ENCODE measurements around the gene SLC12A8. TPM values are rescaled to one million over a fixed set of nuclear protein-coding genes. Genes with fewer than 3 reads are reported as not detected.

The SLC12A8 gene
- total RNA-seq, 2 experiments from 2014 or later, result 0.36 to 0.38 TPM

- no peak for TF ChIP-seq CTCF (IDR thresholded peaks at IDR 0.05)
- no peak for DNase-seq
- Histone ChIP-seq H3K4me1 (ENCODE audit: insufficient read depth, low read length) (no peaks in the 10 kb centered on the region), H3K27me3 (ENCODE audit: control insufficient read depth in 1 of 2, insufficient read depth in 2 of 2, low read length in 2 of 2) (no peaks in the 10 kb centered on the region), H3K4me3 (ENCODE audit: low read length) (no peak overlapping the region), H3K9me3 (ENCODE audit: control insufficient read depth in 1 of 2, insufficient read depth in 1 of 2, low read length in 2 of 2) (no peaks in the 10 kb centered on the region), H3K36me3 (ENCODE audit: insufficient read depth, low read length) (no peaks in the 10 kb centered on the region), H3K27ac (ENCODE audit: low read depth in 1 of 2, low read length in 2 of 2) (no peak overlapping the region)
- POLR2A ChIA-PET, result no interaction called here
- Mint-ChIP-seq H3K4me3 (no peak overlapping the region), H3K27ac (no peak overlapping the region), H3K9me3 (no peaks in the 10 kb centered on the region), H3K27me3 (no peaks in the 10 kb centered on the region), H3K36me3 (ENCODE audit: low read depth) (no peaks in the 10 kb centered on the region), H3K4me1 (ENCODE audit: low read depth) (no peaks in the 10 kb centered on the region)
- ATAC-seq (ENCODE audit: poor library complexity), result no peak
- intact Hi-C loops (cut with DNase I, micrococcal nuclease), result no loop called here
- CTCF ChIA-PET, result no interaction called here
These were observed 20.1 kb downstream of the SLC12A8 start for GRCh38 chr3:125192190-125193035.

- POLR2A ChIA-PET, result no interaction called here
- Histone ChIP-seq H3K27ac (ENCODE audit: low read depth in 1 of 2, low read length in 2 of 2) (no peak overlapping the region), H3K9me3 (ENCODE audit: control insufficient read depth in 1 of 2, insufficient read depth in 1 of 2, low read length in 2 of 2) (no peaks in the 10 kb centered on the region), H3K4me1 (ENCODE audit: insufficient read depth, low read length) (no peaks in the 10 kb centered on the region), H3K36me3 (ENCODE audit: insufficient read depth, low read length) (no peaks in the 10 kb centered on the region), H3K4me3 (ENCODE audit: low read length) (no peak overlapping the region), H3K27me3 (ENCODE audit: control insufficient read depth in 1 of 2, insufficient read depth in 2 of 2, low read length in 2 of 2) (no peaks in the 10 kb centered on the region)
- H3K4me1 Mint-ChIP-seq (ENCODE audit: low read depth), result no peaks in the 10 kb centered on the region
- H3K27ac Mint-ChIP-seq, result no peak overlapping the region
- H3K36me3 Mint-ChIP-seq (ENCODE audit: low read depth), result no peaks in the 10 kb centered on the region
- H3K4me3 Mint-ChIP-seq, result no peak overlapping the region
- H3K9me3 Mint-ChIP-seq, result no peaks in the 10 kb centered on the region
- CTCF ChIA-PET, result no interaction called here
- no peak for ATAC-seq (ENCODE audit: poor library complexity)
- H3K27me3 Mint-ChIP-seq, result no peaks in the 10 kb centered on the region
- intact Hi-C loops (cut with DNase I, micrococcal nuclease), result no loop called here
- DNase-seq, result no peak
- no peak for TF ChIP-seq CTCF (IDR thresholded peaks at IDR 0.05)
These were observed 20.8 kb downstream of the SLC12A8 start for GRCh38 chr3:125191730-125192129.

- Histone ChIP-seq H3K27me3 (ENCODE audit: control insufficient read depth in 1 of 2, insufficient read depth in 2 of 2, low read length in 2 of 2) (no peaks in the 10 kb centered on the region), H3K4me1 (ENCODE audit: insufficient read depth, low read length) (no peaks in the 10 kb centered on the region), H3K36me3 (ENCODE audit: insufficient read depth, low read length) (no peaks in the 10 kb centered on the region), H3K27ac (ENCODE audit: low read depth in 1 of 2, low read length in 2 of 2) (no peak overlapping the region), H3K4me3 (ENCODE audit: low read length) (no peak overlapping the region), H3K9me3 (ENCODE audit: control insufficient read depth in 1 of 2, insufficient read depth in 1 of 2, low read length in 2 of 2) (no peaks in the 10 kb centered on the region)
- intact Hi-C loops (cut with DNase I, micrococcal nuclease), result no loop called here
- CTCF ChIA-PET, result no interaction called here
- Mint-ChIP-seq H3K4me1 (ENCODE audit: low read depth) (peaks cover 4% of the 10 kb centered on the region), H3K27me3 (no peaks in the 10 kb centered on the region), H3K9me3 (no peaks in the 10 kb centered on the region), H3K27ac (no peak overlapping the region), H3K36me3 (ENCODE audit: low read depth) (no peaks in the 10 kb centered on the region), H3K4me3 (no peak overlapping the region)
- POLR2A ChIA-PET, result no interaction called here
- no peak for ATAC-seq (ENCODE audit: poor library complexity)
- no peak for DNase-seq
- no peak for TF ChIP-seq CTCF (IDR thresholded peaks at IDR 0.05)
These were observed 21.3 kb downstream of the SLC12A8 start for GRCh38 chr3:125191256-125191655.

Measured in CD4-positive, alpha-beta T cell (primary cell).